Mesenchymal stem cell (in vitro differentiated cells and primary cell): ENCODE measurements around the gene PKN2.

Experiments used
- DNase-seq: peaks from one replicate; pipeline ENCODE4 v3.0.0-alpha.2; 2013
- H2AFZ ChIP-seq: one replicate; pipeline ENCODE4 v1.6.1; 2013; ENCODE audit warnings: low read depth, mild to moderate bottlenecking, control low read depth, inconsistent platforms, low read length, moderate library complexity
- H2AK5ac ChIP-seq: 2 replicates; pipeline ENCODE4 v1.6.1; 2013; ENCODE audit warnings: low read length, moderate library complexity, mild to moderate bottlenecking, inconsistent platforms; ENCODE audit not compliant: severe bottlenecking
- H2BK120ac ChIP-seq: one replicate; pipeline ENCODE4 v1.6.1; 2013; ENCODE audit warnings: low read depth, mild to moderate bottlenecking, inconsistent platforms, low read length, moderate library complexity
- H2BK12ac ChIP-seq, 2 experiments: one replicate each; pipeline ENCODE4 v1.6.1; 2013; ENCODE audit warnings: inconsistent platforms in 2 of 2, low read length in 2 of 2, mild to moderate bottlenecking in 2 of 2, moderate library complexity in 2 of 2, control low read depth in 1 of 2
- H2BK15ac ChIP-seq: one replicate; pipeline ENCODE4 v1.6.1; 2013; ENCODE audit warnings: mild to moderate bottlenecking, low read depth, inconsistent platforms; ENCODE audit not compliant: poor library complexity, severe bottlenecking
- H2BK5ac ChIP-seq: 2 replicates; pipeline ENCODE4 v1.6.1; 2013; ENCODE audit warnings: low read depth, mild to moderate bottlenecking, low read length, control low read depth, inconsistent platforms; ENCODE audit not compliant: poor library complexity, severe bottlenecking
- H3K14ac ChIP-seq, 2 experiments: one replicate each; pipeline ENCODE4 v1.6.1; 2013; ENCODE audit warnings: inconsistent platforms in 2 of 2, low read length in 2 of 2, control low read depth in 1 of 2, mild to moderate bottlenecking in 1 of 2, moderate library complexity in 1 of 2
- H3K18ac ChIP-seq, 2 experiments: one replicate each; pipeline ENCODE4 v1.6.1; 2013; ENCODE audit warnings: inconsistent platforms in 2 of 2, low read length in 2 of 2, control low read depth in 1 of 2, low read depth in 1 of 2, mild to moderate bottlenecking in 1 of 2
- H3K23ac ChIP-seq, 2 experiments: one replicate each; pipeline ENCODE4 v1.6.1; 2013; ENCODE audit warnings: inconsistent platforms in 2 of 2, low read length in 2 of 2, mild to moderate bottlenecking in 2 of 2, moderate library complexity in 2 of 2, control low read depth in 1 of 2
- H3K27ac ChIP-seq: 2 replicates; pipeline ENCODE4 v1.5.1; 2013; ENCODE audit warnings: mild to moderate bottlenecking, moderate library complexity, low read length, control low read depth, inconsistent platforms; ENCODE audit not compliant: poor library complexity, severe bottlenecking
- H3K27me3 ChIP-seq, 2 experiments: 2 replicates each; pipeline versions ENCODE4 v1.6.1 to v1.7.0; 2013; ENCODE audit warnings: low read length in 2 of 2, mild to moderate bottlenecking in 2 of 2, moderate library complexity in 2 of 2, control low read depth in 1 of 2, inconsistent platforms in 1 of 2; ENCODE audit not compliant: control insufficient read depth in 1 of 2, insufficient read depth in 1 of 2
- H3K36me3 ChIP-seq, 2 experiments: 2 replicates each; pipeline versions ENCODE4 v1.6.1 to v1.7.0; 2013; ENCODE audit warnings: low read length in 2 of 2, control low read depth in 1 of 2, inconsistent platforms in 1 of 2, low read depth in 1 of 2, mild to moderate bottlenecking in 1 of 2; ENCODE audit not compliant: insufficient read depth in 2 of 2, control insufficient read depth in 1 of 2
- H3K4ac ChIP-seq, 2 experiments: one replicate each; pipeline ENCODE4 v1.6.1; 2013; ENCODE audit warnings: inconsistent platforms in 2 of 2, low read length in 2 of 2, mild to moderate bottlenecking in 2 of 2, moderate library complexity in 2 of 2, control low read depth in 1 of 2, low read depth in 1 of 2
- H3K4me1 ChIP-seq: 2 replicates; pipeline ENCODE4 v1.6.1; 2013; ENCODE audit warnings: low read depth, low read length, control low read depth; ENCODE audit not compliant: control insufficient read depth, insufficient read depth
- H3K4me2 ChIP-seq: 2 replicates; pipeline ENCODE4 v1.6.1; 2013; ENCODE audit warnings: low read length, mild to moderate bottlenecking, inconsistent platforms; ENCODE audit not compliant: poor library complexity, severe bottlenecking
- H3K4me3 ChIP-seq, 2 experiments: 2 replicates each; pipeline versions ENCODE4 v1.5.1 to v1.7.0; 2013; ENCODE audit warnings: low read length in 2 of 2, mild to moderate bottlenecking in 2 of 2, control low read depth in 1 of 2, low read depth in 1 of 2; ENCODE audit not compliant: insufficient read depth in 1 of 2
- H3K79me1 ChIP-seq: replicated peaks from 2 replicates; pipeline ENCODE4 v1.6.1; 2013; ENCODE audit warnings: mild to moderate bottlenecking, control low read depth, low read length, inconsistent platforms; ENCODE audit not compliant: poor library complexity, severe bottlenecking
- H3K9ac ChIP-seq: 2 replicates; pipeline ENCODE4 v1.7.0; 2013; ENCODE audit warnings: mild to moderate bottlenecking, low read length, moderate library complexity
- H3K9me3 ChIP-seq: 2 replicates; pipeline ENCODE4 v1.7.0; 2013; ENCODE audit warnings: mild to moderate bottlenecking, low read length; ENCODE audit not compliant: control insufficient read depth
- H4K8ac ChIP-seq: one replicate; pipeline ENCODE4 v1.6.1; 2013; ENCODE audit warnings: inconsistent platforms, mild to moderate bottlenecking, low read length, moderate library complexity
- H4K91ac ChIP-seq: one replicate; pipeline ENCODE4 v1.6.1; 2013; ENCODE audit warnings: mild to moderate bottlenecking, low read length, inconsistent platforms
- WGBS: methylation state at CpG from one replicate; pipeline ENCODE4 v1.1.7; 2013; ENCODE audit warnings: mixed read lengths; 5-methylcytosine and 5-hydroxymethylcytosine counted together

The PKN2 gene

GRCh38 chr1:88873737-88874349, 189.8 kb downstream of the PKN2 start:
- Histone ChIP-seq H2BK12ac (no peak overlapping the region), H2AFZ (no peak overlapping the region), H2BK15ac (no peak overlapping the region), H3K4me1 (peaks cover 1% of the 10 kb centered on the region), H2AK5ac (no peak overlapping the region), H4K91ac (no peak overlapping the region), H3K14ac (no peak overlapping the region), H3K27ac (no peak overlapping the region), H3K4me2 (no peak overlapping the region), H3K36me3 (peaks cover 0 to 14% of the 10 kb centered on the region in 2 experiments), H2BK120ac (no peak overlapping the region), H3K4me3 (no peak overlapping the region), H3K79me1 (peaks cover 22% of the 10 kb centered on the region), H3K9me3 (no peaks in the 10 kb centered on the region), H2BK5ac (no peak overlapping the region), H4K8ac (no peak overlapping the region), H3K27me3 (no peaks in the 10 kb centered on the region), H3K23ac (no peak overlapping the region), H3K4ac (no peak overlapping the region), H3K9ac (no peak overlapping the region), H3K18ac (no peak overlapping the region)
- WGBS: 85% methylated on average over 4 of the region's 5 CpGs
- peak; percentile 58 for DNase-seq

- no peak overlapping the region for H3K4ac ChIP-seq
- peaks cover 17% of the 10 kb centered on the region for H3K79me1 ChIP-seq
- no peak overlapping the region for H2BK12ac ChIP-seq
- no peak overlapping the region for H4K91ac ChIP-seq
- 93% methylated on average over 4 of the region's 4 CpGs for WGBS
- no peak overlapping the region for H3K18ac ChIP-seq
- H3K9ac ChIP-seq: peak overlapping the region; percentile 11
- H4K8ac ChIP-seq: no peak overlapping the region
- H2BK5ac ChIP-seq: no peak overlapping the region
- no peak overlapping the region for H2AK5ac ChIP-seq
- H2BK120ac ChIP-seq: no peak overlapping the region
- H3K4me3 ChIP-seq: no peak overlapping the region
- H2AFZ ChIP-seq: no peak overlapping the region
- no peak overlapping the region for H3K27ac ChIP-seq
- H3K9me3 ChIP-seq: no peaks in the 10 kb centered on the region
- H3K23ac ChIP-seq: no peak overlapping the region
- no peak overlapping the region for H2BK15ac ChIP-seq
- peaks cover 1% of the 10 kb centered on the region for H3K4me1 ChIP-seq
- DNase-seq: no peak
- peaks cover 1 to 17% of the 10 kb centered on the region in 2 experiments for H3K36me3 ChIP-seq
- H3K4me2 ChIP-seq: no peak overlapping the region
- no peaks in the 10 kb centered on the region for H3K27me3 ChIP-seq
- H3K14ac ChIP-seq: no peak overlapping the region
These were observed 191.5 kb downstream of the PKN2 start for GRCh38 chr1:88875595-88875994.

- Histone ChIP-seq H2AK5ac (no peak overlapping the region), H3K14ac (no peak overlapping the region), H3K4ac (no peak overlapping the region), H2BK15ac (no peak overlapping the region), H2BK120ac (no peak overlapping the region), H3K27me3 (no peaks in the 10 kb centered on the region), H3K79me1 (peaks cover 18% of the 10 kb centered on the region), H4K8ac (no peak overlapping the region), H3K9me3 (no peaks in the 10 kb centered on the region), H2AFZ (no peak overlapping the region), H2BK12ac (no peak overlapping the region), H3K18ac (no peak overlapping the region), H3K9ac (peak overlapping the region; percentile 60), H3K36me3 (peaks cover 4 to 25% of the 10 kb centered on the region in 2 experiments), H4K91ac (no peak overlapping the region), H2BK5ac (no peak overlapping the region), H3K23ac (no peak overlapping the region), H3K4me1 (peaks cover 1% of the 10 kb centered on the region), H3K4me3 (no peak overlapping the region), H3K27ac (no peak overlapping the region), H3K4me2 (no peak overlapping the region)
- WGBS: 100% methylated on average over 1 of the region's 5 CpGs
- DNase-seq: no peak
These were observed 192.7 kb downstream of the PKN2 start for GRCh38 chr1:88876573-88877365.

GRCh38 chr1:88877382-88877825, 193.3 kb downstream of the PKN2 start:
- H2BK12ac ChIP-seq: no peak overlapping the region
- no peak overlapping the region for H3K14ac ChIP-seq
- peak overlapping the region; percentile 59 for H2AK5ac ChIP-seq
- H3K4me2 ChIP-seq: no peak overlapping the region
- H3K9me3 ChIP-seq: no peaks in the 10 kb centered on the region
- H3K4me1 ChIP-seq: peaks cover 1% of the 10 kb centered on the region
- no peak overlapping the region for H2BK15ac ChIP-seq
- H2AFZ ChIP-seq: no peak overlapping the region
- no peak overlapping the region for H3K23ac ChIP-seq
- 28% methylated on average over 3 of the region's 6 CpGs for WGBS
- peak; percentile 59 for DNase-seq
- H3K27me3 ChIP-seq: no peaks in the 10 kb centered on the region
- H3K27ac ChIP-seq: no peak overlapping the region
- peaks cover 14% of the 10 kb centered on the region for H3K79me1 ChIP-seq
- H3K4ac ChIP-seq: no peak overlapping the region
- H2BK5ac ChIP-seq: no peak overlapping the region
- H3K18ac ChIP-seq: no peak overlapping the region
- no peak overlapping the region for H3K4me3 ChIP-seq
- peak overlapping the region; percentile 60 for H3K9ac ChIP-seq
- H3K36me3 ChIP-seq: peaks cover 6 to 31% of the 10 kb centered on the region in 2 experiments
- H4K91ac ChIP-seq: no peak overlapping the region
- no peak overlapping the region for H4K8ac ChIP-seq
- H2BK120ac ChIP-seq: no peak overlapping the region
